ENCODE data around the gene OR51I1.

Gene OR51I1

GRCh38 chr11:5441414-5441813 lies at the start of gene OR51I1:
TSS of gene OR51I1 (minus strand) at chr11:5441514. CDS start at chr11:5441514, 0 bp downstream.
- DNase-seq, result no peak

GRCh38 chr11:5489576-5490357 lies 48.5 kb upstream of the OR51I1 start:
- no peak for DNase-seq

- no peak for DNase-seq
These were observed 47.6 kb upstream of the OR51I1 start for GRCh38 chr11:5488798-5489399.

- DNase-seq, result no peak
These were observed 47.1 kb upstream of the OR51I1 start, which contains the start of gene OR52D1 for GRCh38 chr11:5488385-5488784. TSS of gene OR52D1 (plus strand) at chr11:5488685. CDS start at chr11:5488707, 22 bp downstream.

- DNase-seq, result no peak
These were observed 45.1 kb upstream of the OR51I1 start for GRCh38 chr11:5486421-5486820.

- DNase-seq, result no peak
These were observed 44.7 kb upstream of the OR51I1 start for GRCh38 chr11:5486003-5486402.

- DNase-seq, result peak; percentile 67
These were observed 35.0 kb upstream of the OR51I1 start for GRCh38 chr11:5476186-5476819.

GRCh38 chr11:5473921-5474320 lies 32.6 kb upstream of the OR51I1 start:
- no peak for DNase-seq

- no peak for DNase-seq
These were observed 26.2 kb upstream of the OR51I1 start for GRCh38 chr11:5467527-5467926.

GRCh38 chr11:5460983-5461621 lies 19.8 kb upstream of the OR51I1 start:
- no peak for DNase-seq

GRCh38 chr11:5449432-5449831 lies 8.1 kb upstream of the OR51I1 start:
- no peak for DNase-seq

- DNase-seq, result no peak
These were observed 7.7 kb upstream of the OR51I1 start, which contains the start of gene OR51I2 for GRCh38 chr11:5449023-5449422. TSS of gene OR51I2 (plus strand) at chr11:5449323. CDS start at chr11:5453489, 4,166 bp downstream.

GRCh38 chr11:5443835-5444393 lies 2.6 kb upstream of the OR51I1 start:
- DNase-seq, result no peak

- DNase-seq, result no peak
These were observed 18.2 kb downstream of the OR51I1 start for GRCh38 chr11:5423131-5423530.

GRCh38 chr11:5421811-5422210 lies 19.5 kb downstream of the OR51I1 start, which contains the start of gene OR51Q1:
TSS of gene OR51Q1 (plus strand) at chr11:5422111. CDS start at chr11:5422201, 90 bp downstream.
- DNase-seq, result no peak

GRCh38 chr11:5420993-5421392 lies 20.3 kb downstream of the OR51I1 start:
- DNase-seq, result no peak

- no peak for DNase-seq
These were observed 36.1 kb downstream of the OR51I1 start for GRCh38 chr11:5405173-5405572.

- no peak for DNase-seq
These were observed 42.4 kb downstream of the OR51I1 start for GRCh38 chr11:5398936-5399335.

GRCh38 chr11:5394091-5394490 lies 47.2 kb downstream of the OR51I1 start:
- DNase-seq, result no peak

Data from suppressor macrophage treated with lipopolysaccharide for 4 hours (primary cell).